Parathyroid adenoma (tissue), 2 donors: Measurements from ENCODE around the gene JPH2.

ENCODE experiments used
- H2AFZ ChIP-seq: fragments of 300-600 bp; sonication (generic); one replicate; pipeline ENCODE4 v1.7.0; 2017; ENCODE audit warnings: antibody characterized with exemption, mild to moderate bottlenecking
- H3K27ac ChIP-seq: fragments of 300-600 bp; sonication (generic); one replicate; pipeline ENCODE4 v1.7.0; 2017
- H3K27me3 ChIP-seq: fragments of 300-600 bp; sonication (generic); one replicate; pipeline ENCODE4 v1.7.0; 2017; ENCODE audit warnings: low read length; ENCODE audit not compliant: control insufficient read depth, insufficient read depth
- H3K36me3 ChIP-seq: fragments of 300-600 bp; sonication (generic); one replicate; pipeline ENCODE4 v1.7.0; 2017; ENCODE audit warnings: low read length; ENCODE audit not compliant: control insufficient read depth, insufficient read depth
- H3K4me1 ChIP-seq: fragments of 300-600 bp; sonication (generic); one replicate; pipeline ENCODE4 v1.7.0; 2017; ENCODE audit warnings: control low read depth
- H3K4me2 ChIP-seq: fragments of 300-600 bp; sonication (generic); one replicate; pipeline ENCODE4 v1.7.0; 2017; ENCODE audit warnings: low read length
- H3K4me3 ChIP-seq: fragments of 300-600 bp; sonication (generic); one replicate; pipeline ENCODE4 v1.7.0; 2017; ENCODE audit warnings: low read depth, low read length
- H3K79me2 ChIP-seq: fragments of 300-600 bp; sonication (generic); one replicate; pipeline ENCODE4 v1.7.0; 2017; ENCODE audit warnings: control low read depth
- H3K9ac ChIP-seq: fragments of 300-600 bp; sonication (generic); one replicate; pipeline ENCODE4 v1.7.0; 2017; ENCODE audit warnings: mild to moderate bottlenecking
- H3K9me3 ChIP-seq: fragments of 300-600 bp; sonication (generic); one replicate; pipeline ENCODE4 v1.7.0; 2017; ENCODE audit warnings: low read length; ENCODE audit not compliant: control insufficient read depth
- TF ChIP-seq, protein P1 (sequence below): fragments of 300-600 bp; sonication (generic); IDR thresholded peaks from one replicate; pipeline ENCODE4 v1.7.0; 2017; ENCODE audit warnings: antibody characterized with exemption, mild to moderate bottlenecking
- donor health status: primary hyperparathyroidism.

JPH2 gene

DNA sequence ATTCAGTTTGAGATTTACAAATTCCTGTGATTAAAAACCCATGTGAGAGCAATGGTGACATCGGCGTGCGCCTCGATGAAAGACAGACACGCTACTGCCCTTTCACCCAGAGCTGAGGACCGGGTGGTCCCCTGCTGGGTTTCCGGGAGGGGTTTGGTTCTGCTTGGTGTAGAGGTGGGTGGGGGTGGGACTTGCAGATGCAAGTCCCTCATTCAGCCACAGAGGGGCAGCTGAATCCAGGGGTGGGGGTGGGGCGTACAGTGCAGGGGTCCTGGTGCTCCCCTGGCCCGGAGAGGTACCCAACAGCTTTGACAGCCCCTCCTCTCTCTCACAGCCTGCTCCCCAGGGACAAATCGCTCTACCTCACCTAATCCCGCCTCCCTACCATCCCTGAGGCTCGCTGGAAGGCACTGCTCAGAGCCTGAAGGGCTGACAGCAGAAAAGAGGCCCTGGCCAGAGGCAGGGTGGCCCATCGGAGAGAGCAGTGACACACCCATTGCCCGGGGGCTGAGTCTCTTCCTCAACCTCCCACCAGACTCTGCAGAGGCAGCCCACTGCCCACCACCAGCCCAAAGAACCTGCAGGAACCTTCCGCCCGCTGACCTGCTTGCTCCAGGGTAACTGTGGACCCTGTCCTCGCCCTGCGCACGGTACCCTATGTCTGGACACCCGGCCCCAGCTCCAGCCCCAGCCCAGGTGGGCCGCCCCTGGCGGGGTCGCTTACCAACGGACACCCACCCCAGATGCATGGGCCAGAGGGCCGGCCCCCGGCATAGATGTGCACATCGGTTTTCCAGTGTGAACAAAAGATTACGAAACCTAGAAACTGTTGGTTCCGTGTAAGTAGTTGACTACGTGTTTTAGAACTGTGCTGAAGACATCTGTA, 118.4 kb downstream of the JPH2 start:
- H3K9me3 ChIP-seq = no peaks in the 10 kb centered on the region
- TF ChIP-seq, protein P1, sequence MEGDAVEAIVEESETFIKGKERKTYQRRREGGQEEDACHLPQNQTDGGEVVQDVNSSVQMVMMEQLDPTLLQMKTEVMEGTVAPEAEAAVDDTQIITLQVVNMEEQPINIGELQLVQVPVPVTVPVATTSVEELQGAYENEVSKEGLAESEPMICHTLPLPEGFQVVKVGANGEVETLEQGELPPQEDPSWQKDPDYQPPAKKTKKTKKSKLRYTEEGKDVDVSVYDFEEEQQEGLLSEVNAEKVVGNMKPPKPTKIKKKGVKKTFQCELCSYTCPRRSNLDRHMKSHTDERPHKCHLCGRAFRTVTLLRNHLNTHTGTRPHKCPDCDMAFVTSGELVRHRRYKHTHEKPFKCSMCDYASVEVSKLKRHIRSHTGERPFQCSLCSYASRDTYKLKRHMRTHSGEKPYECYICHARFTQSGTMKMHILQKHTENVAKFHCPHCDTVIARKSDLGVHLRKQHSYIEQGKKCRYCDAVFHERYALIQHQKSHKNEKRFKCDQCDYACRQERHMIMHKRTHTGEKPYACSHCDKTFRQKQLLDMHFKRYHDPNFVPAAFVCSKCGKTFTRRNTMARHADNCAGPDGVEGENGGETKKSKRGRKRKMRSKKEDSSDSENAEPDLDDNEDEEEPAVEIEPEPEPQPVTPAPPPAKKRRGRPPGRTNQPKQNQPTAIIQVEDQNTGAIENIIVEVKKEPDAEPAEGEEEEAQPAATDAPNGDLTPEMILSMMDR = no peak
- H3K4me2 ChIP-seq = no peak overlapping the region
- H3K27me3 ChIP-seq = no peaks in the 10 kb centered on the region
- H3K36me3 ChIP-seq = no peaks in the 10 kb centered on the region
- no peaks in the 10 kb centered on the region for H3K79me2 ChIP-seq
- no peak overlapping the region for H3K27ac ChIP-seq
- H3K4me3 ChIP-seq = no peak overlapping the region
- H3K9ac ChIP-seq = no peak overlapping the region
- H2AFZ ChIP-seq = no peak overlapping the region
- H3K4me1 ChIP-seq = no peaks in the 10 kb centered on the region

DNA sequence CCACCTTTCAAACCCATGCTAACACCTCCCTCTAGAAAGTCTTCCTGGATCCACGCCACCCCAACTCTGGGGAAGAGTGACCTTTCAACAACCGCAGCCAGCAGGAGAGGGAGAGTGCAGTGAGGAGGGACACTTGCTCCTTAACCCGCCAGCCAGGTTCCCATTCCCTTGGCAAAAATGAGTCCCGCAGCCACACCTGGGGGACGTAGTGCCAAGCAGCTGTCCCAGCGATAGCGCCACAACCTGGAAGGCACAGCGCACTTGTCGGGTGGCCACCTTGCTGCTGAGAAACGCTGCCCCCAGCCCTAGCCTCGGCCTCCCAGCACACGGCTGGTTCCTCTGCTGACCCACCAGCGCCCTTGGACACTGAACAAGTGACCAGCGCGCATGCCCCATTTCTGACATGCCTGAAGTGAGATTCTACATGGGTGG, 119.3 kb downstream of the JPH2 start:
- Histone ChIP-seq H3K9me3 (no peaks in the 10 kb centered on the region), H3K27me3 (no peaks in the 10 kb centered on the region), H2AFZ (no peak overlapping the region), H3K4me1 (no peaks in the 10 kb centered on the region), H3K4me2 (no peak overlapping the region), H3K36me3 (no peaks in the 10 kb centered on the region), H3K27ac (no peak overlapping the region), H3K9ac (no peak overlapping the region), H3K4me3 (no peak overlapping the region), H3K79me2 (no peaks in the 10 kb centered on the region)
- TF ChIP-seq, protein P1 = no peak

DNA sequence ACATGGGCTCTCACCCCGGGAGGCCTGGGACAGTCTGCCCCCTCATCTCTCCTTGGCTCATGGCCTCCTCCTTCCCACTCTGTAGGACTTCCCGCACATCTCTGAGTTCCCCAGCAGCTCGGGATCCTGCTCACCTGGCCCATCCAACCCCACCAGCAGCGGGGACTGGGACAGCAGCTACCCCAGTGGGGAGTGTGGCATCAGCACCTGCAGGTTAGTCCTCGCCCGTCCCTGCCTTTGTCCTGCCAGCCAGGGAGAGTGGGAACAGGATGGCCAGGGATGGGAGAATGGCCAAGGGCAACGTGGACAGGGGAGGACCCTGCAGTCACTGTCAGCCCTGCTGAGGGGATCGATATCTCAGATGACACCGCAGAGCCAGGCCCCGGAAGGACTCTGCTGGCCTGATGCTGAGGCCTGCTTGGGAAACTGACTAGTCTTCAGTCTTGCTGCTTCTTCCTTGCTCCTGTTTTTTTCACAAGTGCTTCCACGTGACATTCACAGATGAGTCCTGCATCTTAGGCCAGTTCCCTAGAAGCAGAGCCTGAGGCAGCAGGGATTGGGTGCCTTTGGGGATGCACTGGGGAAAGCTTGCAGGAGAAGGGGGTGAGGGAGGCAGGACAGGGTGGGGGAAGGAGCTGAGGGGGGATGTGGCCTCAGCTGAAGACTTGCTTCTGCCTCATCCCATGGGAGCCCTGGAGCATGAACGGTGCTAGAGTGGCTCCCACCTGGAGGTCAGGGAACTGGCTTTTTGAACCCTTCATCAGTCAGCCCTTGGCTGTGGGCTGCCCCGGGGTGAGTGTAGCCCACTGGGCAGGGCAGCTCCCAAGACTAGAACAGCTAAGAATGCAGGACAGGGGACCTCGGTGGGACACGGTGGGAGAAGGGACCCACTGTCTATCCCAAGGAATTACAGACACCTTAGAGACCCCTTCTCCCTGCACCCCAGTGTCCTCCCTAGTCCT, 120.1 kb downstream of the JPH2 start:
- Histone ChIP-seq H3K79me2 (no peaks in the 10 kb centered on the region), H3K4me3 (no peak overlapping the region), H2AFZ (no peak overlapping the region), H3K9me3 (no peaks in the 10 kb centered on the region), H3K27ac (no peak overlapping the region), H3K27me3 (no peaks in the 10 kb centered on the region), H3K9ac (no peak overlapping the region), H3K4me2 (no peak overlapping the region), H3K36me3 (no peaks in the 10 kb centered on the region), H3K4me1 (no peaks in the 10 kb centered on the region)
- TF ChIP-seq, protein P1 = no peak

DNA sequence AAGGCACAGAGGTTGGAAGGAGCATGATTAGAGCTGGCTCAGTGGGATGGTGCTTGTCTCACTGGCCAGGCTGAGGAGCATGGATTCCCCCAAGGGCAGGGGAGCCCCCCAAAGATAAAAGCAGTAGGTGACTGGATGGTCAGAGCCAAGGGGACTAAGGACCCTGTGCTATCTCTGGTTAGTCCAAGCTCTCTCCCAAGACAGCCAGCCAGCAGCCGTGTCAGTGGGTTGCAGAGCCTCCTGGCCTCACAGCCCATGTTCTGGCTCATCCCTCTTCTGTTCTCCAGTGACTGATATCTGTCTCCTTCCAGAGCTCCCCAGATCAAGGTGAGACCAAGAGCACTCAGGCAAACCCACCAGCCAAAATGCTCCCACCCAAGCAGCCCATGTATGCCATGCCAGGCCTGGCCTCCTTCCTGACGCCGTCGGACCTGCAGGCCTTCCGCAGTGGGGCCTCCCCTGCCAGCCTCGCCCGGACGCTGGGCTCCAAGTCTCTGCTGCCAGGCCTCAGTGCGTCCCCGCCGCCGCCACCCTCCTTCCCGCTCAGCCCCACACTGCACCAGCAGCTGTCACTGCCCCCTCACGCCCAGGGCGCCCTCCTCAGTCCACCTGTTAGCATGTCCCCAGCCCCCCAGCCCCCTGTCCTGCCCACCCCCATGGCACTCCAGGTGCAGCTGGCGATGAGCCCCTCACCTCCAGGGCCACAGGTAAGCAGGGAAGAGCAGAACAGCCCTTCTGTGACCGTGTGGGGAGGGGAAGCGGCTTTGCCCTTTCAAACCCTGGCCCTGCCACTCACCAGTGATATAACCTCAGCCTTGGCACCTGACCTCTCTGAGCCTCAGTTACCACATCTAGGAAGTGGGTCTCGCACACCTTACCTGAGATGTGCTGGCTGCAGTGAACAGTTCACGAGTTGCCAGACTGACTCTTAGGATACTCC, 121.3 kb downstream of the JPH2 start:
- Histone ChIP-seq H2AFZ (no peak overlapping the region), H3K4me2 (no peak overlapping the region), H3K9ac (no peak overlapping the region), H3K27me3 (no peaks in the 10 kb centered on the region), H3K4me1 (no peaks in the 10 kb centered on the region), H3K4me3 (no peak overlapping the region), H3K36me3 (no peaks in the 10 kb centered on the region), H3K27ac (no peak overlapping the region), H3K79me2 (no peaks in the 10 kb centered on the region), H3K9me3 (no peaks in the 10 kb centered on the region)
- TF ChIP-seq, protein P1 = no peak
